HT1080 (cell line): ENCODE measurements around the gene OGG1. TPM values are rescaled to one million over a fixed set of nuclear protein-coding genes. Genes with fewer than 3 reads are reported as not detected.

Experiments used
- DNase-seq: peaks from one replicate; pipeline ENCODE4 v3.0.0-alpha.2; 2015; ENCODE audit warnings: low read depth
- polyA plus RNA-seq, 2 experiments: library from polyadenylated mRNA; depleted of rRNA; stranded (reverse); fragments of >200 nt; gene quantifications; 2 replicates each; pipeline ENCODE4 v1.2.3, GENCODE V29; 2015
- total RNA-seq: library from RNA; depleted of rRNA; stranded (reverse); fragments of >200 nt; shearing (Covaris generic); gene quantifications from 2 replicates; pipeline ENCODE4 v1.2.3, GENCODE V29; 2014; rRNA removed

Gene OGG1
- total RNA-seq, result 27.8 and 30.9 TPM in 2 replicates
- 19.8 and 21.1 TPM in 2 replicates for polyA plus RNA-seq (2015; cell fraction: cytosol; rRNA removed)
- polyA plus RNA-seq (2015; cell fraction: nucleus; rRNA removed), result 17.1 and 25.1 TPM in 2 replicates

GRCh38 chr3:9749645-9750555 lies at the start of gene OGG1:
TSS of gene OGG1 (plus strand) at chr3:9749952. CDS start at chr3:9750287, 335 bp downstream.
- peak; percentile 98 for DNase-seq

DNA sequence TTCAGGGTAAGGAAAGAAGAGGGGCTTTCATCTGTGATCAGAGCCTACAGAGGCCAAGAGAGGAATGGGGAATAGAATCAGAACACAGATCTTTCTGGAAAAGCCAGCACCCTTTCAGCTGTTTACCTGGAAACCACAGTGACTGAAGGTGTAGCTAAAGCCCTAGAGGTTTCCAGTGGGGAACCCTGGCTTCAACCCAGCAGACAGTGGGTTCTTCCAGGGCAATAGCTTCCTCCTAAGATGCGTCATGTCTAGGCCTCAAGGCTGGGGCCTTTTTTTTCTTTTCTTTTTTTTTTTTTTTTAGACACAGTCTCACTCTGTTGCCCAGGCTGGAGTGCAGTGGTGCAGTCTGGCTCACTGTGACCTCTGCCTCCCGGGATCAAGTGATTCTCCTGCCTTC lies 49.2 kb upstream of the OGG1 start:
- DNase-seq, result no peak

- no peak for DNase-seq
These were observed 48.7 kb upstream of the OGG1 start for GRCh38 chr3:9701006-9701405.

DNA sequence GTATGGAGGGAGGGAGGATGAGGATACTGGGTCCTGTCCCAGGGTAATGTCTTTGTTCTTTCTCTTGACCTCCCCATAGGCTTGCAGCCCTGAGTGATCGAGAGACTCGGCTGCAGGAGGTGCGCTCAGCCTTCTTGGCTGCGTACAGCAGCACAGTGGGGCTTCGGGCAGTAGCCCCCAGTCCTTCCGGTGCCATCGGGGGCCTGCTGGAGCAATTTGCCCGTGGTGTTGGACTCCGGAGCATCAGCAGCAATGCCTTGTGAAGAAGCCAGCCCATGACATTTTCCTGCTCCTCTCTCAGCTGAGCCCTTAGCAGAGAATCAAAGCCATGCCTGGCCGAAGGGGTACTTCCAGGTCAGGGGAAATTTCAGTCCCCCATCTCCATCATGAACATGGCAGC lies 48.0 kb upstream of the OGG1 start:
- DNase-seq, result no peak

GRCh38 chr3:9703240-9703639 lies 46.5 kb upstream of the OGG1 start:
- DNase-seq, result no peak

DNA sequence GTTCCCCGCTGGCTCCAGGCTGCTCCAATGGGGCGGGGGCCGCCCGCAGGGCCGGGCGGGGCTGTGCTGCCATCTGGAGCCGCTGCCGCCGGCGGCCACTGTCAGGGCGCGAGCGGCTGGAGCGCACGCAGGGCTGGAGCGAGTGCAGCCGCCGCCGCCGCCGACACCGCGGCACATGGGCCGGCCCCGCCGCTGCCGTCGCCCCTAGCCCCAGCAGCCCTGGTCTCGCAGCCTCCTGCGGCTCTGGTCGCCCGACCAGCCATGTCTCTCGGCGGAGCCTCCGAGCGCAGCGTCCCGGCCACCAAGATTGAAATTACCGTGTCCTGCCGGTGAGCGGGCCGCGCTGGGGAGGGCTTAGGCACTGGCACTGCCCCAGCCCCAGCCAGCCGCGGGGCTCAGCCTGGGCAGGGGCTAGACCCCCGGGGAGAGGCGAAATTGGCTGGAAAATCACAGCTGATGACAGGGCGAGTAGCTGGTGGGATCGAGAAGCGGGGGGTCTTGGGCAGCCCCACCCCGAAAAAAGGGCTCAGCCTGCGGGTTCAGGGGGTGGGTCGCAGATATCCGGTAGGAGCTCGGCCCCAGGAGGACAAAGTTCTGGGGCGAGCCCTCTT lies 45.9 kb upstream of the OGG1 start, which contains the start of gene CPNE9:
TSS of gene CPNE9 (plus strand) at position 98 of the 611 bp plus-strand sequence. CDS start at position 262, 164 bp downstream.
- DNase-seq, result no peak

- no peak for DNase-seq
These were observed 45.1 kb upstream of the OGG1 start for GRCh38 chr3:9704347-9705322.

- no peak for DNase-seq
These were observed 39.5 kb upstream of the OGG1 start for GRCh38 chr3:9710174-9710739.

GRCh38 chr3:9712415-9712814 lies 37.3 kb upstream of the OGG1 start:
- DNase-seq, result no peak

GRCh38 chr3:9713142-9713541 lies 36.6 kb upstream of the OGG1 start:
- DNase-seq, result no peak

- DNase-seq, result no peak
These were observed 34.6 kb upstream of the OGG1 start for GRCh38 chr3:9715136-9715535.

DNA sequence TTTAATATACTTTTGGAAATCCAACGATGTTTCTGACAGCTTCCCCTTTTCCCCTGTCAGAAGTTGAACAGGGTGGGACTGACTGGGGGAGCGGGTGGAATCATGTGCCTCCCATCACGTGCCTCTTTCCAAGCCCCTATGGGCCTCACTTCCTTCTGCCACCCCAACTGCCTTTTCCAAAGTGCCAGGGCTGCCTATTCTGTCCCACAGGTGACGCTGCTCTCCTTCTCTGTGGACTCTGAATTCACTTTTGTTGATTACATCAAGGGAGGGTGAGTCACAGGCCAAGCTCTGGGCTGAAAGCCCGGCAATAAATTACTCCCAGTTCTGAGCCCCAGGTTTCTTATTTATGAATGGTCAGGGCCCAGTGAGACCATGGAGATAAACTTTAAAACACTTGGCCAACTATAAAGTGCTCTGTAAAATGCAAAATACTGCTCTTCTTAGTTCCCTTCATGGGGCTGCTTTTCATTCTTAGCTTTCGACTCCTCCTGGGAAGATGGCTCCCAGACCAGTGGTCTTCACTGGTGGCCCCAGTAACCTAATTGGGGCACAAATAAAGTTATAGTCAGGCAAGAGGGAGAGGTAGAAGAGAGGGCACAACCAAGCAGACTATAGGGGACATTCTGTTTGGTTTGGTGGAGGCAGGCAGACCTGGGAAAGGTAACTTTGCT lies 33.9 kb upstream of the OGG1 start:
- DNase-seq, result peak; percentile 91

GRCh38 chr3:9716801-9717555 lies 32.8 kb upstream of the OGG1 start:
- DNase-seq, result no peak

DNA sequence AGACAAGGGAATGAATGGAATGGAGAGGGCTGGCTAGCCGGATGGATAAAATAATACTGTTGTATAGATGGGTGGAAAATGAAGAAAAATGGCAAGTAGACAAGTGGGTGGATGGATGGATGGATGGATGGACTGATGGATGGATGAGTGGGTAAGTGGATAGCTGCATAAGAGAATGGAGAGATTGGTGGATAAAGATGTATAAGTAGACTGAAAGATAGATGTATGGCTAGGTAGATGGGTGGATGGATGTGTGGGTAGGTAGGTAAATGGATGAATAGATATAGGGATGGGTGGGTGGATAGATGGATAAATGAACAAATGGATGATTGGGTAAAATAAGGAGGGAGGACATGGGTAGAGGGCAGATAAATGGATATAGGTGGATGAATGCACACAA lies 32.2 kb upstream of the OGG1 start:
- no peak for DNase-seq

DNA sequence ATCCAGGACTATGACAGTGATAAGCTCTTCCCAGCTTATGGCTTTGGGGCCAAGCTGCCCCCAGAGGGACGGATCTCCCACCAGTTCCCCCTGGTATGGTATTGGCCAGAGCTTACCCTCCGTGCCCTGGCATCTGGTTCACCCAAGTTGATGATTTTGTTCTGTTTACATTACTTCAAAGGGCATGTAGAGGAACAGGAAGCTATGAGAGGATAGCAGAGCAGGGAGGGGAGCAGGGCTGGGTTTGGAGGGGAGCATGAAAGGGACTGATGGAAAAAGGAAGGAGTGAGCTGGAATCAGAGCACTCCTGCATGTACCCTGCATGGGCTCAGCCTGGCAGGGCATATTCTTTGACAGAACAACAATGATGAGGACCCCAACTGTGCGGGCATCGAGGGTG lies 31.6 kb upstream of the OGG1 start:
- DNase-seq, result no peak

DNA sequence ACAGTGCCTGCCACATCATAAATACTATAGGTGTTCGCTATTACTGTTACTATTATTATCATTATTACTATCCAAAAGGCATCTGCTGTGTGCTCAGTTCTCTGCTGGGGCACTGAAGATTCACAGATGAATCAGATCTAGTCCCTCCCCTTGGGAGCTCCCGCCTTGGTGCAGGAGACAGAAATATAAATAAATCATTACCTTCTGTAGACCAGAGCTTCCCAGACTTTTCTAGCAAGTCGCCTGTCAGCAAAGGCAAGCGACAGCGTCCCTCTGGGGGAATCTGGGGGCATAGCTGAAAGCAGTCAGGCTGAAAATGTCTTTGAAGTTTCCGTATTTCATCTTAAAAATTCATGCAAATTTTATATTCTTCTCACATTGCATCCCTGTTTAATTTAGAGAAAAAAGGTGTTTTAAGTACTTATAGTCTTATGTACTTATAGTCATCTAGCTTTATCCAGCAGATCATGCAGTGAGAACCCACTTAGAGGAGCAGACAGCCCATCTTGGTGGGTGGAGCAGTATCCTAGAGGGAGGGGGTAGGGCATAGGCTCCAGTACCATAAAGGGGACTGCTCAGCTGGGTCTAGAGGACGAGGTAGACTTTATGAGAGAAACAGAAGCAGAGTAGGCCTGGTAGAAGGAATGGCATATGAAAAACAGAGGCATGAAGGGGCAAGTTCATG lies 28.6 kb upstream of the OGG1 start:
- DNase-seq, result no peak

DNA sequence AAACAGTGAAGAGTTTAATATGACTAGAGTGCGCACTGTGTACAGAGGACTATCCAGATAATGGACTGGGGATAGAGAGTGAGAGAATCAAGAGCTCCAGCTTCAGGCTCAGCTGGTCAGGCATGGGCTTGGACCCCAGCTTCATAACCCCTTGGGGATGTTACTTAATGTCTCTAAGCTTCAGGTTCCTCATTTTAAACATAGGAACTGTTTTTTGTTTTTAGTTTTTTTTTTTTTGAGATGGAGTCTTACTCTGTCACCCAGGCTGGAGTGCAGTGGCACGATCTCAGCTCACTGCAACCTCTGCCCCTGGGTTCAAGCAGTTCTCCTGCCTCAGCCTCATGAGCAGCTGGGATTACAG lies 28.1 kb upstream of the OGG1 start:
- no peak for DNase-seq

GRCh38 chr3:9725775-9726515 lies 23.8 kb upstream of the OGG1 start:
- no peak for DNase-seq
